T-helper 22 cell (primary cell): ENCODE results near the gene NYAP1.
"Not testable (repeated sequence)": the region's sequence is repeated elsewhere in the genome, so short reads cannot be mapped to it uniquely, and the experiment has no call there.

Experiments
- DNase-seq: peaks from one replicate; pipeline ENCODE4 v3.0.0-alpha.2; 2020; ENCODE audit warnings: low read depth

Gene NYAP1

GRCh38 chr7:100483722-100484672 lies at the start of gene NYAP1:
TSS of gene NYAP1 (plus strand) at chr7:100483927. CDS start at chr7:100485312, 1,385 bp downstream.
- DNase-seq: peak; percentile 55

GRCh38 chr7:100434297-100435144 lies 49.2 kb upstream of the NYAP1 start:
- no peak for DNase-seq

GRCh38 chr7:100435401-100436304 lies 48.1 kb upstream of the NYAP1 start:
- peak; percentile 27 for DNase-seq

- no peak for DNase-seq
Measured at GRCh38 chr7:100437150-100438100, 46.3 kb upstream of the NYAP1 start.

GRCh38 chr7:100438172-100438571 lies 45.6 kb upstream of the NYAP1 start:
- no peak for DNase-seq

- DNase-seq: not testable (repeated sequence)
Measured at GRCh38 chr7:100438731-100439130, 45.0 kb upstream of the NYAP1 start.

- not testable (repeated sequence) for DNase-seq
Measured at GRCh38 chr7:100439244-100439643, 44.5 kb upstream of the NYAP1 start.

- no peak for DNase-seq
Measured at GRCh38 chr7:100441641-100442535, 41.8 kb upstream of the NYAP1 start.

GRCh38 chr7:100443096-100443840 lies 40.5 kb upstream of the NYAP1 start:
- DNase-seq: no peak

- DNase-seq: no peak
Measured at GRCh38 chr7:100444311-100445278, 39.1 kb upstream of the NYAP1 start.

GRCh38 chr7:100446040-100446439 lies 37.7 kb upstream of the NYAP1 start:
- no peak for DNase-seq

GRCh38 chr7:100447363-100447762 lies 36.4 kb upstream of the NYAP1 start:
- not testable (repeated sequence) for DNase-seq

- no peak for DNase-seq
Measured at GRCh38 chr7:100449190-100449795, 34.4 kb upstream of the NYAP1 start.

GRCh38 chr7:100452513-100452912 lies 31.2 kb upstream of the NYAP1 start:
- DNase-seq: no peak

- DNase-seq: not testable (repeated sequence)
Measured at GRCh38 chr7:100453854-100454253, 29.9 kb upstream of the NYAP1 start.

GRCh38 chr7:100455206-100455605 lies 28.5 kb upstream of the NYAP1 start:
- no peak for DNase-seq

GRCh38 chr7:100456562-100456961 lies 27.2 kb upstream of the NYAP1 start:
- DNase-seq: no peak
